GM19467 (cell line): ENCODE data around the gene PKD1L1.

Experiments
- ATAC-seq: cut with Tn5 transposase; IDR thresholded peaks from one replicate; pipeline ENCODE4 v1.9.1; 2021; ENCODE audit warnings: mild to moderate bottlenecking, moderate library complexity; ENCODE audit not compliant: unreplicated experiment

Gene PKD1L1

GRCh38 chr7:47881256-47881655 is 67.0 kb downstream of the PKD1L1 start:
- ATAC-seq = no peak

DNA sequence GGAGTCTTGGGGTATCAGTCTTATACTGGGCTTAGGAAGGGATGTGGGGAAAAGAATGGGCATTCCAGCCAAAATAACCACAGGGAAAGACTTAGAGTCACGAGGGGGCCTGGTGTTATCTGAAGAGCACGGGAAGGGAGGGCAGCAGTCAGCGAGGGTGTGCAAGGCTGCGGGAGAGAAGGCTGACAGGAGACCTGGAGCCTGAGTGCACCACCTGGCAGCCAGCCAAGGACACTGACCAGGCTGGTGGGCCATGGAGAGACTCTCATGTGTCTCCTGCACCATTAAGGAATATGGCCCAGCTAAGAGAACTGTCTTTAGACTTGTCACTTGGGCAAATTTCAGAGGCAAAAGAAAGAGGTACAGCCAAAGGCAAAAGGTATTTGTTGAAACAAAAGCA is 69.6 kb downstream of the PKD1L1 start:
- ATAC-seq = no peak

DNA sequence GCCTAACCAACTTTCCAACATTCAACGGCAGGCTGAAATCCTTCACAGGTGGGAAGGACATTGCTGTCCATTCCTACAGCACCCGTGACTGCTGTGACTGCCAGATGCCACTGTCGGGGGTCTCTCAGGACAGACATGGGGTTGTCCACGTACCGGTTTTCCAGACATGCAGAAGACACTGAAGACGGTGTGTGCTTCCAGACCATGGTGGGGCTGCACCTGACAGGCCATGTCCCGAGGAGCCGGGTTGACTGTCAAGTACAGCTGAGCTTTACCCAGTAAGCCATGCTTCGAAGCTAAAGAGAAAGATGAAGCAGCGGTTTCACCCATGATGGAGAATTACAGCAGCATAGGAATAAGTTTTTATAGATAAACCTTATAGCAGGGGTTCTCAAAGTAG is 70.9 kb downstream of the PKD1L1 start:
- ATAC-seq = no peak

- ATAC-seq = no peak
These were observed 72.1 kb downstream of the PKD1L1 start for GRCh38 chr7:47875998-47876744.

DNA sequence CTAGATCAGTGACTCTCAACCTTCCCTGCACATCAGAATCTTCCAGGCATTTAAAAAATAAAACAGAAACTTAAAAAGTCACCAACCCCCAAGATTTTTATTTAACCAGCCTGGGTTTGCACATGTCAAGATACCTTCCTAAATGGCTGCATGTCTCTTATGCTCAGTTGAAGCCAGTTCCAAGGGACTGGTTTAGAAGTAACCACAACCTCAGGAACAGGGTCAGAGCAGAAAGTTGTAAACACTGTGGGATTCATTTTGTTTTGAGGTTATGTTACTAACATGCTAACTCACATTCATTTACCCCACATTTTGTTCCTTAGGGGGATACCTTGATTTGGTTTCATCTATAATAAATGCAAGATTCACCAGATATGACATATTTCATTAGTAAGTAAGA is 72.9 kb downstream of the PKD1L1 start:
- ATAC-seq = no peak

DNA sequence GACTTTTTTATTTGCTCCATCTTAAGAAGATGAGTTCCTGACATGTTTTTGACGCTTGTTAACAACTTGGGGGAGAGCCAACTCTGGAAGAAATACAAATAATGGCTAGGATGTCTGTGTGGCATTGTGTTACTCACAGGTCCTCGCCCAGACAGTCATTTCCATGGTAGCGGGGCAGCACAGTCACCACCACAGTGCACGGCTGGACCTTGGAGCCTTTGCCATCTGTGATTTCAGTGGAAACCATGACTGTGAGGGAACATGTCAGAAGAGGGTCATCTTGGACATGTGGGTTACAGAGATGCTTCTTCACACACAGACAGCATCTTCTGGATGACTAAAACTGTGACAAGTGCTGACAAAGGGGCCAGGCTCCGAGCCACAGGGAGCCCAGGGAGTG is 74.5 kb downstream of the PKD1L1 start:
- ATAC-seq = no peak

DNA sequence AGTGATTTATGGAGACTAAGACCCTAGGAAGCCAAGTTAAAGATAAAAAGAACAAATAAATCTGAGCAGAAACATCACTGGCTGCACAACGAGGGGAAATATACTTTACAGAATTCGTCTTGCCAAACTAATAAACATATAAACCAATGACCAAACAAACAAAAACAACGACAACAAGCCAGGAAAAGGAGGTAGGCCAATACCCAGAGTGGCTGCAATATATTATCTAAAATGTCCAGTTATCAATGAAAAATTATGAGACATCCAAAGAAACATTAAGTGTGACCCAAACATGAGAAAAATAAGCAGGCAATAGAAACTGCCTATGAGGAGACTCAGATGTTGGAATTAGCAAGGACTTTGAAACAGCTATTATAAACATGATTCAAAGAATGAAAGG is 81.0 kb downstream of the PKD1L1 start:
- no peak for ATAC-seq

DNA sequence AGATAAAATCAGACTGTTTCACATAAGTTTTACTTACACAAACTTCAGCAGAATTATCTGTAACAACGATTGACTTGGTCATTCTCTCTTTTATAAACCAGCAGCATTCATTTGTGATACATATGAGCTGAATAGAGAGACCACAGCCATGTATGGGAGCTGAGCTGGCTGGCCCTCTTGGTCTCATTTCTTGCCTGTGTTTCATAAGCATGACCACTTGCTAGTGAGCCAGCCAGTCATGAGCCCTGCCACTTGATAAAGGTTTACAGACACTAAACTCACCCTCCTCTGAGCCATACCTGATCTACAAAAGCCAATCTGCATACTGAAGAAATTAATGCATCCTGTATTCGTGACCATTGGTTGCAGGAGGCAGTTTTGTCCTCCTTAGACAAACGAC is 82.1 kb downstream of the PKD1L1 start:
- ATAC-seq = no peak

GRCh38 chr7:47852330-47853245 is 95.7 kb downstream of the PKD1L1 start:
- ATAC-seq = no peak

DNA sequence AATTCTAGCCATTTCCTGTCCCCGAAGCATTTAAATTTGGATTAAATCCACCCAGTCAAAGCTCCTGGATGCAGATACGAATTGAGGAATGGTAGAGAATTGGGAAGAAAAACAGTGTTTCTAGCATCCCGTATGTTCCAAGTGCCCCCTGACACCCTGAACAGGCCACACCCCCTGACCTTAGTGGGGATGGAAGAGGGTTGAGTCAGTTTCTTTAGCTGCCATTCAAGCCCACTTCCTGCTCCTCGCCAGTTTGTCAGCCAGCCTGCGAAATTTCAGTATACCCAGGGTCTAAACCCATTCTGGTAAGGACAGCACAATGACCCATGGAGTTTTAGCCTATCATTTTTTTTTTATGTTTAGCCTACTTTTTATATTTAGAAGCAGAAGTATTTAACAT is 101.1 kb downstream of the PKD1L1 start:
- ATAC-seq = no peak

DNA sequence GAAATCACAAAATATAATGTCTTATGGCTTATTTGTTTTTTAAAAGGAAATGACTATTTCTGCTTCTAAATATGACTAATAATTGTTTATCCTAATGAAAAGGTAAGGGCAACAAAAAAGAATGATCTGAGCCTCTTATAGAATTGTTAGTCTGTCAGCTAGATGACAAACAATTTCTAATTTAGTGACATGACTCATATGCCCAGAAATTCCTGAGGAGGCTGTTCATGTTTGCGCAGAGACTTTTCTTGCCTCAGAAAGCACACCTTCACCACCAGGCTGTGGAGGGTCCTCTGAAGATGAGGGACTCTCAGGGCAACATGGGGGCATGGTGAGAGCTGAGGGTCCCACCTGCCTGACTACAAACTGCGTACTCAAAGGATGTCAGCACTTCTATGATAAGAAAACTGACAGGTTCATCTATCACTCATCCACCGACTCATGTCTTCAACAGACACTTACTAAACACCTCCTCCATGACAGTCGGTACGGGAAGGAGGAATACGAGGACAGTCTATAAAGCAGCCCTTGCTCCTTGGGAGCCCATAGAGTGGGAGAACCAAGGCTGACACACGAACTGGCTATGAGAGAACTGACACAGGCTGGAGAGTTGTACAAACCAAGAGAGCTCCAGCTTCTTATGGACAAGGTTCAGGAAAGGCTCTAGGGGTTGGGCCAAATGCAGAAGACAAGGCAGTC is 102.0 kb downstream of the PKD1L1 start:
- ATAC-seq = no peak

GRCh38 chr7:47844311-47844710 is 104.0 kb downstream of the PKD1L1 start:
- ATAC-seq = no peak

GRCh38 chr7:47843291-47843690 is 105.0 kb downstream of the PKD1L1 start:
- no peak for ATAC-seq

GRCh38 chr7:47839381-47839780 is 108.9 kb downstream of the PKD1L1 start:
- ATAC-seq = no peak

GRCh38 chr7:47837826-47838225 is 110.4 kb downstream of the PKD1L1 start:
- ATAC-seq = no peak

DNA sequence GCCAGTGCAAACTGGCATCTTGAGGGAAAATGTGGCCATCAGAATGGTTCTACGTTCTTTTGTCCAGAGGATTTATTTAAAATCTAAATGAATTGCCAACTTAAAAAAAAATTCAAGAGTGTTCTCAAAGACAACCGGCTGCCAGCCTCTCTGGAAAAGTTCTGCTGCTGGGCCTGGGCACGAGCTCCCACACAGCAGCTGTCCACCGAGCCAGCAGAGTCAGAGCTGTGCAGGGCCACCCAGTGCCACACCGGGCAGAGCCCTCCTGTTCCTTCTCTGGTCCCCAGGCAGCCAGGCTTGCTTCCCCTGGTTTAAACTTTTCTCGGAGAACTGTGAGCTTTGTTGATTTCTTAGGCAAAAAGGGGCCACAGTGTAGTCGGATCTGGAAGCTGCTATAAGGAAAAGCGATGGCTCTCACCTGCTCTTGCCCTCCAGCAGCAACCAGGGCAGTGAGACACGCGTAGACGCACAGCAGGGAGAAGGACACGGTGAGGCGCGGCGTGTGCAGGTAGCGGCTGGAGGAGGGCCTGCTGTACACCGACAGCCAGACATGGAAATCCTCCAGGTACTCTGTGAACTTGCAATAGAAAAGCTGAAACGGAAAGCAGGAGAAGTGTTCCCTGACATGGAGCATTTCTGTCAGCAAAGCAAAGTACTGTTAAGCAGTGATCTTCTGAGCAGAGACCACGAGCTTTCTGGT is 111.6 kb downstream of the PKD1L1 start:
- ATAC-seq = no peak

GRCh38 chr7:47836080-47836479 is 112.2 kb downstream of the PKD1L1 start:
- no peak for ATAC-seq

DNA sequence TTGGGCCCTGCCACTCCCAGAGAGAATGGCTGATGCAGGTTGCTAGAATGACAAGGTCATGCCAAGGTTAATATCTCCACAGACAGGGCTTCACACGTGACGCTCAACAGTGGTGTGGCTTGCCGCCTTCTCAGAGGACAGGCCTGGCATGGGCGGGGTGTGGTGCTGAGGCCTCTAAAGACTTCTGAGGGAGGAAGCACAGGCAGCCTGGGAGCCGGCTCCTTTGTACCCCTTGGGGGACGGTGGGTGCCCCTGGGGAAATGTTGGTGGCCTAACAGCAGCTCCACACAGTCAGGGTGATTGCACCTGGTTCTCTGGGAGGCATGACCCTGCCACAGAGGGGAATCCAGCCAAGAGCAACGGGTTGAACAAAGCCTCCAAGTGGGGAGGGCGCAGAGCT is 115.1 kb downstream of the PKD1L1 start:
- no peak for ATAC-seq

- no peak for ATAC-seq
These were observed 116.1 kb downstream of the PKD1L1 start for GRCh38 chr7:47832105-47832715.

DNA sequence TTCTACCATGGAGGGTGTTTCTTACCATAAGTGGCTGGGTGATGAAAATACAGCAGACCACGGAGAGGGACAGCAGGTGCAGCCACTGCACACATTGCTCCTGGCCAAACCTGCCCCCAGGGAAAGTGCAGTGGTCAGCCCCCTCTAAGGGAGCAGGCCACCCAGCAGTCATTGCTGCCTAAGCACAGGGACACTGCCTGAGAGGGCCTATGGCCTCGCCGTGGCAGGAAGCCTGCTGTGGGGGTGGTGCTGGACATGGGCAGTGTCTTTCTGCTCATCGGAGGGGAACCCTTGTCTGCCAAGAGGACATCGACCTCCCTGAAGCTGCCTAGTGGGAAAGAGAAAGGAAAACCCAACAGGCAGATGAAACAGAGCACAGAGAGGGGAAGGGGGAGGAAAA is 118.3 kb downstream of the PKD1L1 start:
- ATAC-seq = no peak

DNA sequence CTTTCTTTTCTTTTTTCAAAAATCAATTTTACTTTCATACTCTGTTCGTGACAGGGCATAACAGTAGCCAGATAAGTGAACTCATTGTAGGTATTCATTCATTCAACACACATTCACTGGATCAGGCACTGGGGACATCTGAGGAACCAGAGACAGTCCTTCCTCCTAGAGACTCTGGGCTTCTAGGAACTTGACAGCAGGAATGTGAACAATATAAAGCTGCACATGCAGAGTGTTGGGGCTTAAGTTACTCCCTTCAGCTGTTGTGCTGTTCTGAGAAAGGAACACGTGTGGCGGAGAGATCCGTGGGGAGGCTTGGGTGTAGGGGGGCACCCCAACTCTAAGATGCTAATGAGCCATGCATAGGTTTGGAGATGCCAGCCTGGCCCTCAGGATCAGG is 120.4 kb downstream of the PKD1L1 start:
- no peak for ATAC-seq
